IPS-11a (cell line): ENCODE results near the gene ZNF160.
"Not testable (repeated sequence)": the region's sequence is repeated elsewhere in the genome, so short reads cannot be mapped to it uniquely, and the experiment has no call there.

Source experiments
- H3K4me3 ChIP-seq: one replicate; pipeline ENCODE4 v1.5.1; 2013; ENCODE audit warnings: low read depth, low read length, control low read depth

The ZNF160 gene

GRCh38 chr19:53103234-53104203 is at the start of gene ZNF160:
ZNF160 (minus strand) TSS chr19:53103422; CDS start chr19:53086276, 17,146 bp downstream.
- H3K4me3 ChIP-seq = peak within 1 kb of the TSS; percentile 91

GRCh38 chr19:53147645-53148044 is 44.4 kb upstream of the ZNF160 start:
- no peak overlapping the region for H3K4me3 ChIP-seq

GRCh38 chr19:53140351-53140750 is 37.1 kb upstream of the ZNF160 start:
- no peak overlapping the region for H3K4me3 ChIP-seq

- H3K4me3 ChIP-seq = no peak overlapping the region
These were observed 33.2 kb upstream of the ZNF160 start for GRCh38 chr19:53136432-53136831.

GRCh38 chr19:53132141-53132991 is 29.1 kb upstream of the ZNF160 start, which contains the start of gene ZNF415:
ZNF415 (minus strand) TSS chr19:53132910; CDS start chr19:53122676, 10,234 bp downstream.
- peak within 1 kb of the TSS; percentile 68 for H3K4me3 ChIP-seq

GRCh38 chr19:53131727-53132126 is 28.5 kb upstream of the ZNF160 start:
- peak overlapping the region; percentile 68 for H3K4me3 ChIP-seq

- no peak overlapping the region for H3K4me3 ChIP-seq
These were observed 27.9 kb upstream of the ZNF160 start for GRCh38 chr19:53131085-53131590.

- H3K4me3 ChIP-seq = no peak overlapping the region
These were observed 27.3 kb upstream of the ZNF160 start for GRCh38 chr19:53130506-53130905.

GRCh38 chr19:53126733-53127526 is 23.7 kb upstream of the ZNF160 start:
- not testable (repeated sequence) for H3K4me3 ChIP-seq

GRCh38 chr19:53123400-53123799 is 20.2 kb upstream of the ZNF160 start:
- H3K4me3 ChIP-seq = no peak overlapping the region

- no peak overlapping the region for H3K4me3 ChIP-seq
These were observed 9.1 kb upstream of the ZNF160 start for GRCh38 chr19:53112286-53112685.

- H3K4me3 ChIP-seq = no peak overlapping the region
These were observed 6.3 kb upstream of the ZNF160 start for GRCh38 chr19:53109527-53109926.

- peak overlapping the region; percentile 91 for H3K4me3 ChIP-seq
These were observed 427 bp downstream of the ZNF160 start for GRCh38 chr19:53102756-53103233.

- H3K4me3 ChIP-seq = peak overlapping the region; percentile 91
These were observed 941 bp downstream of the ZNF160 start for GRCh38 chr19:53102206-53102755.

GRCh38 chr19:53101518-53101917 is 1.7 kb downstream of the ZNF160 start:
- no peak overlapping the region for H3K4me3 ChIP-seq

GRCh38 chr19:53098570-53098969 is 4.7 kb downstream of the ZNF160 start:
- not testable (repeated sequence) for H3K4me3 ChIP-seq

GRCh38 chr19:53096982-53097690 is 6.1 kb downstream of the ZNF160 start:
- not testable (repeated sequence) for H3K4me3 ChIP-seq

GRCh38 chr19:53096579-53096978 is 6.6 kb downstream of the ZNF160 start:
- H3K4me3 ChIP-seq = not testable (repeated sequence)
